Activated CD4-positive, alpha-beta memory T cell treated with anti-CD3 and anti-CD28 coated beads, Interleukin-2, amount 10 ng/mL, durations not matched to agents 7 days and 5 days (primary cell): ENCODE data around the gene GOLPH3L. TPM values are rescaled to one million over a fixed set of nuclear protein-coding genes. Genes with fewer than 3 reads are reported as not detected.
"Not testable (repeated sequence)": the region's sequence is repeated elsewhere in the genome, so short reads cannot be mapped to it uniquely, and the experiment has no call there.

Source experiments
- CTCF ChIA-PET: fragments of 350-600 bp; sonication (Branson Sonifier 250); formaldehyde crosslinking; loops from one replicate; lab custom pipeline; 2021; ENCODE audit warnings: antibody characterized with exemption, inconsistent platforms; lab: Charles Lee
- POLR2A ChIA-PET: fragments of 350-600 bp; sonication (Branson Sonifier 250); formaldehyde crosslinking; loops from one replicate; lab custom pipeline; 2021; ENCODE audit warnings: antibody characterized with exemption; lab: Charles Lee
- DNase-seq: peaks from one replicate; pipeline ENCODE4 v3.0.0-alpha.2; 2020
- H3K27ac Mint-ChIP-seq: one replicate; pipeline ENCODE4 v1.8.0; 2021; ENCODE audit warnings: mild to moderate bottlenecking, mixed read lengths
- H3K27me3 Mint-ChIP-seq: one replicate; pipeline ENCODE4 v1.8.0; 2021; ENCODE audit warnings: mixed read lengths
- H3K36me3 Mint-ChIP-seq: one replicate; pipeline ENCODE4 v1.8.0; 2021; ENCODE audit warnings: low read depth, mixed read lengths
- H3K4me1 Mint-ChIP-seq: one replicate; pipeline ENCODE4 v1.8.0; 2021; ENCODE audit warnings: mixed read lengths
- H3K4me3 Mint-ChIP-seq: one replicate; pipeline ENCODE4 v1.8.0; 2021; ENCODE audit warnings: mild to moderate bottlenecking, mixed read lengths
- H3K9me3 Mint-ChIP-seq: one replicate; pipeline ENCODE4 v1.8.0; 2021; ENCODE audit warnings: mixed read lengths
- total RNA-seq, 2 experiments: library from RNA; stranded (reverse); gene quantifications; one replicate each; pipeline ENCODE4 v1.2.3, GENCODE V29; 2021

Gene GOLPH3L
- total RNA-seq, 2 experiments from 2014 or later: 24.8 to 26.5 TPM

DNA sequence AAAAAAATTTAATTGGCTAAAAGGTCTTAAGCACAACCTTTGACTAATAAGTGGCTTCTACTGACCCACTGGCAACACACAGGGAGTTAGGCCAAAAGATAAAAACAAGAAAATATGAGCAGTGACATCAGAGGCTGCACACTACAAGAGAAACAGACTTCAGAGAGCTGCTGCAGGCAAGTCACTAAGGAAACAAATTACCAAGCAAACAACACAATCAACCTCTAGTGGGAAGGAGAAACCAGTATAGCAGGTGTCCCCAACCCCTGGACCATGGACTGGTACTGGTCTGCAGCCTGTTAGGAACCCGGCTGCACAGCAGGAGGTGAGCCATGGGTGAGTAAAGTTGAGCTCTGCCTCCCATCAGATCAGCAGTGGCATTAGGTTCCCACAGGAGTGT lies 46.8 kb downstream of the GOLPH3L start:
- POLR2A ChIA-PET: no interaction called here
- no peaks in the 10 kb centered on the region for H3K9me3 Mint-ChIP-seq

DNA sequence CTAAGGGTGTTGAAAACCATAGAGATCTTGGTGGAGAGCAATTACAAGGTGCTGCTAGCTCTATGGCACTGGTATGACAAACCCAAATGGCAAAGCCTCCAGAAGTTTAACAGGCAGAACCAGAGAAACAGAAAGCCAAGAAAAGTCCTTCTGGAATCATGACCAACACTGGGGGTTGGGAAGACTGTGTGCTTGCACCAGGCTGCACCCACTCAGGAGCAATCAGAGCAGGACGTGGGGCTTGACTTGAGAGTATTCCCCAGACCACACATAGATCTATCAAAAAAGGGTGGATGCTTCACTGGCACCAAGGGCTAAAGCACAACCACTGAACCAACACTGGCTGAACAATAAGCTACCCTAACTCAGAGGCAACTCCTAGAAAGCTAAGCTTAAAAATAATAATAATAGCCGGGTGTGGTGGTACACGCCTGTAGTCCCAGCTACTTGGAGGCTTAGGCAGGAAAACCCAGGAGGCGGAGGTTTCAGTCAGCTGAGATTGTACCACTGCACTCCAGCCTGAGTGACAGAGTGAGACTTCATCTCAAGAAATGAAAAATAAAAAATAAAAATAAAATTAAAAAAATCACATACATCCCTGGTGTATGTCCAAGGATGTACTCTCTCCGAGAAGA lies 47.4 kb downstream of the GOLPH3L start:
- no peak for DNase-seq
- no peaks in the 10 kb centered on the region for H3K4me1 Mint-ChIP-seq
- peaks cover 22% of the 10 kb centered on the region for H3K36me3 Mint-ChIP-seq
- no peak overlapping the region for H3K27ac Mint-ChIP-seq
- ChIA-PET CTCF (interaction anchor here (0.6 kb wide), 1 partner anchor 77 kb away, joined by 3 read pairs; no protein-coding TSS in a partner anchor), POLR2A (no interaction called here)
- H3K27me3 Mint-ChIP-seq: no peaks in the 10 kb centered on the region
- no peak overlapping the region for H3K4me3 Mint-ChIP-seq
- H3K9me3 Mint-ChIP-seq: no peaks in the 10 kb centered on the region

More for the DNA sequence above, 46.8 kb downstream of the GOLPH3L start:
- H3K4me3 Mint-ChIP-seq: no peak overlapping the region
- CTCF ChIA-PET: interaction anchor here (0.6 kb wide), 1 partner anchor 77 kb away, joined by 3 read pairs; no protein-coding TSS in a partner anchor
- H3K27ac Mint-ChIP-seq: no peak overlapping the region
- DNase-seq: no peak
- H3K27me3 Mint-ChIP-seq: no peaks in the 10 kb centered on the region
- no peaks in the 10 kb centered on the region for H3K4me1 Mint-ChIP-seq
- H3K36me3 Mint-ChIP-seq: peaks cover 25% of the 10 kb centered on the region

DNA sequence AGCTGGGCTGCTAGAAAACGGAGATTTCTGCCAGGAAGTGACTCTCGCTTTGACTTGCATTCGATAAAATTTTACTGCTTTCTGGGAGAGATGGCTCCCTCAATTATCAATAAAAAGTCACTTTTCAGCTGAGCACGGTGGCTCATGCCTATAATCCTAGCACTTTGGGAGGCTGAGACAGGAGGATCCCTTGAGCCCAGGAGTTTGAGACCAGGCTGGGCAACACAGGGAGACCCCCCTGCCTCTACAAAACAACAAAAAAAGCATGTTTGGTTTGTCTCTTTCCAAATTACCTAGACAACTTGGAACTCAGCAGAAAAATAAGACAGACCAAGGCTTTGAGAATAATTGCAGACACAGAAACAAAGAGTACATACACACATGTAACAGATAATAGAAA lies 54.7 kb downstream of the GOLPH3L start:
- H3K9me3 Mint-ChIP-seq: no peaks in the 10 kb centered on the region
- no peak overlapping the region for H3K4me3 Mint-ChIP-seq
- no peaks in the 10 kb centered on the region for H3K27me3 Mint-ChIP-seq
- peaks cover 4% of the 10 kb centered on the region for H3K36me3 Mint-ChIP-seq
- DNase-seq: no peak
- ChIA-PET CTCF (interaction anchor here (1.5 kb wide), 1 partner anchor 82 kb away, joined by 3 read pairs; no protein-coding TSS in a partner anchor), POLR2A (no interaction called here)
- no peak overlapping the region for H3K27ac Mint-ChIP-seq
- no peaks in the 10 kb centered on the region for H3K4me1 Mint-ChIP-seq

DNA sequence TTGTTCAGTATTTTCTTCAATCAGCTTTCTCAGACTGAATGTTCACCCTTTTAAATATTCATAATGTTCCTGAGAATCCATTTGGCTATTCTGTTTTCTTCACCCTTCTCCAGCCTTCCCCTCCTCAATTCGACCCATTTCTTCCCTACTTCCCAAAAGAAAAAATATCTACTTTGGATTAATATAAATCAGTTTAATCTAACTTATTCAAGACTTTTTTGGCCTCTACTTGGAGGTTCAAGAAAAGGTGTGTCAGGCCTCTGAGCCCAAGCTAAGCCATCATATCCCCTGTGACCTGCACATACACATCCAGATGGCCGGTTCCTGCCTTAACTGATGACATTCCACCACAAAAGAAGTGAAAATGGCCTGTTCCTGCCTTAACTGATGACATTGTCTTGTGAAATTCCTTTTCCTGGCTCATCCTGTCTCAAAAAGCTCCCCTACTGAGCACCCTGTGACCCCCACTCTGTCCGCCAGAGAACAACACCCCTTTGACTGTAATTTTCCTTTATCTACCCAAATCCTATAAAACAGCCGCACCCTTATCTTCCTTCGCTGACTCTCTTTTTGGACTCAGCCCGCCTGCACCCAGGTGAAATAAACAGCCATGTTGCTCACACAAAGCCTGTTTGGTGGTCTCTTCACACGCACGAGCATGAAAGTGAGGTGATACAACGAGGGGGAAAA lies 55.7 kb downstream of the GOLPH3L start:
- ChIA-PET CTCF (interaction anchor here (1.5 kb wide), 1 partner anchor 81 kb away, joined by 3 read pairs; no protein-coding TSS in a partner anchor), POLR2A (interaction anchor here (1.9 kb wide), 1 partner anchor 12 kb away, joined by 5 read pairs; the partner anchor contains the start of gene ENSA)
- H3K36me3 Mint-ChIP-seq, H3K4me1 Mint-ChIP-seq, H3K27ac Mint-ChIP-seq, H3K27me3 Mint-ChIP-seq, DNase-seq, H3K4me3 Mint-ChIP-seq, H3K9me3 Mint-ChIP-seq: not testable (repeated sequence)

DNA sequence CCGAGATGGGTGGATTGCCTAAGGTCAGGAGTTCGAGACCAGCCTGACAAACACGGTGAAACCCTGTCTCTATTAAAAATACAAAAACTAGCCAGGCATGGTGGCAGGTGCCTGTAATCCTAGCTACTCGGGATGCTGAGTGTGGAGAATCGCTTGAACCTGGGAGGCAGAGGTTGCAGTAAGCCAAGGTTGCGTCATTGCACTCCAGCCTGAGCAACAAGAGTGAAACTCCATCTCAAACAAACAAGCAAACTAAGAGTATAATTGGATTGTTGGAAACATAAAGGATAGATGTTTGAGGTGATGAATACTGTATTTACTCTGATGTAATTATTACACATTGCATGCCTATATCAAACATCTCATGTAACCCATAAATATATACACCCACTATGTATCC lies 58.5 kb downstream of the GOLPH3L start:
- CTCF ChIA-PET: interaction anchor here (0.7 kb wide), 1 partner anchor 238 kb away, joined by 3 read pairs; no protein-coding TSS in a partner anchor
- H3K4me1 Mint-ChIP-seq, H3K4me3 Mint-ChIP-seq: not testable (repeated sequence)

DNA sequence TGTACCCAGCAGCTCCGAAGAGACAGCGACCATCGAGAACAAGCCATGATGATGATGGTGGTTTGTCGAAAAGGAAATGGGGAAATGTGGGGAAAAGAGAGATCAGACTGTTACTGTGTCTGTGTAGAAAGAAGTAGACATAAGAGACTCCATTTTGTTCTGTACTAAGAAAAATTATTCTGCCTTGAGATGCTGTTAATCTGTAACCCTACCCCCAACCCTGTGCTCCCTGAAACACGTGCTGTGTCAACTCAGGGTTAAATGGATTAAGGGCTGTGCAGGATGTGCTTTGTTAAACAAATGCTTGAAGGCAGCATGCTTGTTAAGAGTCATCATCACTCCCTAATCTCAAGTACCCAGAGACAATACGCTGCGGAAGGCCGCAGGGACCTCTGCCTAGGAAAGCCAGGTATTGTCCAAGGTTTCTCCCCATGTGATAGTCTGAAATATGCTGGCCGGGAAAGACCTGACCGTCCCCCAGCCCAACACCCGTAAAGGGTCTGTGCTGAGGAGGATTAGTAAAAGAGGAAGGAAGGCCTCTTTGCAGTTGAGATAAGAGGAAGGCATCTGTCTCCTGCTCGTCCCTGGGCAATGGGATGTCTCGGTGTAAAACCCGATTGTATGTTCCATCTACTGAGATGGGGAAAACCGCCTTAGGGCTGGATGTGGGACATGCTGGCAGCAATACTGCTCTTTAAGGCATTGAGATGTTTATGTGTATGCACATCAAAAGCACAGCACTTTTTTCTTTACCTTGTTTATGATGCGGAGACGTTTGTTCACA lies 61.9 kb downstream of the GOLPH3L start:
- CTCF ChIA-PET, H3K4me3 Mint-ChIP-seq, H3K27ac Mint-ChIP-seq, H3K4me1 Mint-ChIP-seq, DNase-seq, POLR2A ChIA-PET, H3K36me3 Mint-ChIP-seq, H3K27me3 Mint-ChIP-seq, H3K9me3 Mint-ChIP-seq: not testable (repeated sequence)

More for the DNA sequence above, 58.5 kb downstream of the GOLPH3L start:
- H3K27ac Mint-ChIP-seq, DNase-seq, H3K9me3 Mint-ChIP-seq, H3K36me3 Mint-ChIP-seq, H3K27me3 Mint-ChIP-seq: not testable (repeated sequence)
- POLR2A ChIA-PET: interaction anchor here (0.6 to 1.4 kb wide), 3 partner anchors 9 to 59 kb away, joined by 3 to 7 read pairs (median 4); partner anchors contain the start of genes ENSA and MCL1

DNA sequence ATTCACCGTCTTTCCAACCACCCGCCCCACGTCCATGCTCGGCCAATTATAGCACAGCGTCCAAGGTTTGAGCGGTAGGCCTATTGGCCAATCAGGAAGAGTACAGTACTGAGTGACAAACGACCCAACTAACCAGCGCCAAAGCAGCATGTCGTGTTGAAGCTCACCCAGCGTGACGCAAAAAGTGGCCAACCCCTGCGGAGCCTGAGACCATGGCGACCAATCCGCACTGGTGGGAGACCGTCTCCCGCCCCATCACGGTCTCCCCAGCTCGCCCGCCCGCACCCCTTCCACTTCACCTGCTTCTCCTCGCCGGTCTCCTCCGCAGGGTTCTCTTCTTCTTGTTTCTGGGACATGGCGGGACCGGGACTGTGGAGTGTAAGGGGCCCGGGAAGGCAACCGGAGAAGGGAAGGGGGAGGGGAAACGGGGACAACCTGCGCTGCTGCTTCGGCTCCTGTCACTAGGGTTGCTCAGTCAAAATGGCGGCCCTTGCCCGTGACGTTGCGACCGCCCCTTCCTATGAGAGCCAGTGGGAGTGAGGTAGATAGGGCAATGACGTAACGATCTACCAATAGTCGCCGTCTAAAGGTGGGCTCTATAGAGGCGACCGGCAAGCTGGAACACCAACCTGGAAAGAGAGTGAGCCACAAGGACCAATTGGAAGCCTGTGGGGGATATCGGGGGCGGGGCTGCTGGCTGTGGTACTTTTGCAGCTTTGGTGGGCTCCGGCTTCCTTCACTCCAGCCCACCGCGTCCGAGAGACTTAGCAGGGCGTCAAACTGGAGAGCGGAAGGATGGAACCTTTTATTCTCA lies 67.6 kb downstream of the GOLPH3L start, which contains the start of gene ENSA:
Gene ENSA, minus strand, starts transcription at position 498 of the 814 bp plus-strand sequence. Its CDS starts 142 bp downstream, at position 356.
- Mint-ChIP-seq H3K36me3 (peaks cover 32% of the 10 kb centered on the region), H3K4me1 (peaks cover 28% of the 10 kb centered on the region), H3K4me3 (no peak within 1 kb of the TSS), H3K9me3 (no peaks in the 10 kb centered on the region), H3K27ac (no peak within 1 kb of the TSS), H3K27me3 (no peaks in the 10 kb centered on the region)
- ChIA-PET CTCF (interaction anchor here (0.6 to 5.2 kb wide), 12 partner anchors 9 to 910 kb away, joined by 3 to 62 read pairs (median 4); partner anchors contain the start of genes GOLPH3L and MCL1), POLR2A (interaction anchor here (0.5 to 6.3 kb wide), 47 partner anchors 9 to 745 kb away, joined by 3 to 115 read pairs (median 4); partner anchors contain the start of genes ANP32E, ANXA9, ARNT and CTSS)
- peak; percentile 97 for DNase-seq

DNA sequence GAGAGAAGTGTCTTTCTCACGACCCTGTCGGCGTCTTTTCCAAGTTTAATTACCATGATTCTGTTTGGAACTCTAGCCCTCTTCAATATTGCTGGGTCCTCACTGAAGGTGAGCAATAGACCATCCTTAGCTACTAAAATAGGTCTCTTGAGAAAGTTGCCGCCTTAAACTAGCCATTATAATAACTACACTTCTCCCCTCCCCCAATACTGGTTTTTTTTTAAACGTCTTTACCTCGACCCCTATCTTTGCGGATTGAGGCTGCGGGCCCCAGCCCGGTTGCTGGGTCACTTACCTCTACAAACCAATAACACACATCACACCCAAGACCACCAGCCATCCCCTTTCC lies 68.2 kb downstream of the GOLPH3L start:
- ChIA-PET CTCF (interaction anchor here (1.5 to 5.2 kb wide), 4 partner anchors 20 to 136 kb away, joined by 3 to 62 read pairs (median 6); partner anchors contain the start of gene GOLPH3L), POLR2A (interaction anchor here (0.7 to 6.3 kb wide), 30 partner anchors 9 to 745 kb away, joined by 3 to 115 read pairs (median 7); partner anchors contain the start of genes ANXA9, CERS2, CTSS and GOLPH3L)
- peaks cover 38% of the 10 kb centered on the region for H3K36me3 Mint-ChIP-seq
- H3K4me3 Mint-ChIP-seq: no peak overlapping the region
- H3K27ac Mint-ChIP-seq: no peak overlapping the region
- no peak for DNase-seq
- H3K27me3 Mint-ChIP-seq: no peaks in the 10 kb centered on the region
- H3K9me3 Mint-ChIP-seq: no peaks in the 10 kb centered on the region
- H3K4me1 Mint-ChIP-seq: peaks cover 34% of the 10 kb centered on the region

DNA sequence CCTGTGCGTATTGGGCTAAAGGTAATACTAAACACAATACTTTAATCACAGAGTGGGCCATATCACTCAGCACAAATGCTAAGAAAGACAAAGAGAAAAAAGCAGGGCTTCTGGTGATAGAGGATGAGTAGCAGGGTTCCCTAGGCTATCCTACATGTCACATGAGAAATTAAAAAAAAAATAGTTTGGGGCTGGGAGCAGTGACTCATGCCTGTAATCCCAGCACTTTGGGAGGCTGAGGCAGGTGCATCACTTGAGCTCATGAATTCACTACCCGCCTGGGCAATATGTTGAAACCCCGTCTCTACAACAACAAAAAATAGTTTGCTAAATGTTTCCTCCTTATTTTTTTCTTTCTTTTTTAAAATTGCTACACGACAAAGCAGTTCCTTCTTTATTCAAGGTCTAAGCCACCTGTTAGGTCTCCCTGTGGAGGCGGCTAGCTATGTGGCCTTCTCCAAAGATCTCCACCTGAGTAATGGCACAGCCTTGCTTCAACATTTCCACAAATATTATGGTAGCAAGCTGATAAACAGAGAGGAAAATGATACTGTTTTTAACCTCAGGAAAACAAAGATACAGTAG lies 69.0 kb downstream of the GOLPH3L start:
- no peak for DNase-seq
- no peaks in the 10 kb centered on the region for H3K9me3 Mint-ChIP-seq
- no peak overlapping the region for H3K27ac Mint-ChIP-seq
- ChIA-PET CTCF (interaction anchor here (1.4 to 5.2 kb wide), 5 partner anchors 8 to 69 kb away, joined by 3 to 62 read pairs (median 4); no protein-coding TSS in a partner anchor), POLR2A (interaction anchor here (0.7 to 6.3 kb wide), 21 partner anchors 8 to 744 kb away, joined by 3 to 115 read pairs (median 8); partner anchors contain the start of genes CERS2, CTSS, GOLPH3L and MCL1)
- H3K36me3 Mint-ChIP-seq: peaks cover 46% of the 10 kb centered on the region
- H3K4me3 Mint-ChIP-seq: no peak overlapping the region
- H3K4me1 Mint-ChIP-seq: peaks cover 42% of the 10 kb centered on the region
- no peaks in the 10 kb centered on the region for H3K27me3 Mint-ChIP-seq

DNA sequence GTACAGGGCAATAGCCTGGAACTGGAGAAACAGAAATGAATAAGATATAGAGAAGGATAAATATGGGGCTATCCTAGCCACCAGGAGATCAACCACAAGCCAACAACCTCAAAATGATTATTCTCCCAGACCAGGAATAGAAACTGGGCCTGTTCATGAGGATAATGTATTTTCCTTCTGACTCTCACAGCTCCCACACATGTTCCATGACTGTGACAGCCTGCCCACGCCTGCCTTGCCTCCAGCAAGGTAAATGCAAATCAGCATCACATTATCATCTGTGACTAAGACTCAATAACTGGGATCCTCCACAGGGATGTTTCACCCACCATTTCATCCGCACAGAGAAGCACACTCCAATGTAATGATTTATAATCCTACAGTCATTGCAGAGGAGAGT lies 70.8 kb downstream of the GOLPH3L start:
- no peaks in the 10 kb centered on the region for H3K9me3 Mint-ChIP-seq
- no peak overlapping the region for H3K4me3 Mint-ChIP-seq
- H3K27me3 Mint-ChIP-seq: no peaks in the 10 kb centered on the region
- peaks cover 60% of the 10 kb centered on the region for H3K36me3 Mint-ChIP-seq
- ChIA-PET CTCF (interaction anchor here (1.4 to 5.2 kb wide), 2 partner anchors 65 to 68 kb away, joined by 3 to 62 read pairs; no protein-coding TSS in a partner anchor), POLR2A (interaction anchor here (5.2 to 6.3 kb wide), 2 partner anchors 48 to 64 kb away, joined by 114 to 115 read pairs; partner anchors contain the start of gene MCL1)
- DNase-seq: no peak
- H3K4me1 Mint-ChIP-seq: peaks cover 58% of the 10 kb centered on the region
- H3K27ac Mint-ChIP-seq: no peak overlapping the region

DNA sequence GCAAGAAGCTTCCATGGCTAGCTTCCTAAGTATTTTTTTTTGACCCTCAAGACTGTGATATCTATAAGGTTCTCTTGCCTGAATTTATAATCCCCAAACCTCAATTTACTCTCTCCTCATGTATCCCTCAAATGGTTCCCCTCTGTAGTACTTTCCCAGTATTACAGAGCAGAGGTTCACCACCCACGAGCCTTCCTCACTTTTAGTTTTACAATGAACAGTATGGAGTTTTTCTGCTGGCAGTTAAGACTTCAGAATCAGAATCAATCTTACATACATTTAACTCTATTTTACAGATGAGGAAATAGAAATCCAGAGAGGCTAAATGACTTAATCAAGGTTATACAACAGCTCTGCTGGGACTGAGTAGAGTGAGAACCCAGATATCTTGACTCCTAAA lies 72.4 kb downstream of the GOLPH3L start:
- H3K27me3 Mint-ChIP-seq, H3K9me3 Mint-ChIP-seq, H3K4me3 Mint-ChIP-seq, DNase-seq: not testable (repeated sequence)
- CTCF ChIA-PET: interaction anchor here (5.9 to 15.6 kb wide), 2 partner anchors 47 to 61 kb away, joined by 48 to 264 read pairs; partner anchors contain the start of gene MCL1
- POLR2A ChIA-PET: interaction anchor here (2.6 to 17.4 kb wide), 3 partner anchors 11 to 60 kb away, joined by 9 to 402 read pairs (median 251); partner anchors contain the start of gene MCL1
- peak overlapping the region; percentile 57 for H3K27ac Mint-ChIP-seq
- peaks cover 75% of the 10 kb centered on the region for H3K36me3 Mint-ChIP-seq
- peaks cover 66% of the 10 kb centered on the region for H3K4me1 Mint-ChIP-seq
